ENCODE data around the gene SKI.

Gene SKI

GRCh38 chr1:2248127-2248826 is 20.2 kb downstream of the SKI start:
- Histone ChIP-seq H3K79me2 (ENCODE audit: insufficient read depth, low read length) (no peaks in the 10 kb centered on the region), H3K4me3 (ENCODE audit: low read depth, low read length, poor library complexity, severe bottlenecking) (no peak overlapping the region), H3K36me3 (ENCODE audit: insufficient read depth, low read length) (no peaks in the 10 kb centered on the region), H3F3A (ENCODE audit: insufficient read depth, low read length) (no peaks in the 10 kb centered on the region), H3K9me2 (ENCODE audit: low read depth, low read length) (no peaks in the 10 kb centered on the region), H3K9me3 (ENCODE audit: low read length) (no peaks in the 10 kb centered on the region), H3K27me3 (ENCODE audit: insufficient read depth, low read length) (peaks cover 4% of the 10 kb centered on the region; the same call in 1 of the 2 replicates), H3K4me1 (ENCODE audit: insufficient read depth, low read length, severe bottlenecking) (no peaks in the 10 kb centered on the region), H3K27ac (ENCODE audit: low read depth, low read length, poor library complexity, severe bottlenecking) (no peak overlapping the region), H3K4me2 (ENCODE audit: low read length) (no peak overlapping the region), H2AFZ (ENCODE audit: low read length) (no peak overlapping the region), H4K20me1 (ENCODE audit: insufficient read depth, low read length) (no peaks in the 10 kb centered on the region), H3K9ac (ENCODE audit: low read length) (no peak overlapping the region)
- TF ChIP-seq EZH2 (IDR thresholded peaks at IDR 0.05; ENCODE audit: borderline replicate concordance, low read length) (no peak), CTCF (IDR thresholded peaks at IDR 0.05; ENCODE audit: low read length) (no peak)

- no peaks in the 10 kb centered on the region for H3K9me3 ChIP-seq (ENCODE audit: low read length)
- no peaks in the 10 kb centered on the region for H3K27me3 ChIP-seq (ENCODE audit: insufficient read depth, low read length)
- H3K9me2 ChIP-seq (ENCODE audit: low read depth, low read length), result no peaks in the 10 kb centered on the region
- TF ChIP-seq EZH2 (IDR thresholded peaks at IDR 0.05; ENCODE audit: borderline replicate concordance, low read length), result no peak
- no peak for TF ChIP-seq CTCF (IDR thresholded peaks at IDR 0.05; ENCODE audit: low read length)
- no peak overlapping the region for H2AFZ ChIP-seq (ENCODE audit: low read length)
- H3K4me1 ChIP-seq (ENCODE audit: insufficient read depth, low read length, severe bottlenecking), result no peaks in the 10 kb centered on the region
- H3F3A ChIP-seq (ENCODE audit: insufficient read depth, low read length), result no peaks in the 10 kb centered on the region
- H4K20me1 ChIP-seq (ENCODE audit: insufficient read depth, low read length), result no peaks in the 10 kb centered on the region
- no peak overlapping the region for H3K4me3 ChIP-seq (ENCODE audit: low read depth, low read length, poor library complexity, severe bottlenecking)
- H3K79me2 ChIP-seq (ENCODE audit: insufficient read depth, low read length), result no peaks in the 10 kb centered on the region
- H3K9ac ChIP-seq (ENCODE audit: low read length), result no peak overlapping the region
- no peak overlapping the region for H3K4me2 ChIP-seq (ENCODE audit: low read length)
- H3K27ac ChIP-seq (ENCODE audit: low read depth, low read length, poor library complexity, severe bottlenecking), result no peak overlapping the region
- no peaks in the 10 kb centered on the region for H3K36me3 ChIP-seq (ENCODE audit: insufficient read depth, low read length)
Observed at GRCh38 chr1:2248854-2249558, 20.9 kb downstream of the SKI start.

GRCh38 chr1:2249559-2249906 is 21.4 kb downstream of the SKI start:
- Histone ChIP-seq H3K9me2 (ENCODE audit: low read depth, low read length) (no peaks in the 10 kb centered on the region), H3K9ac (ENCODE audit: low read length) (no peak overlapping the region), H4K20me1 (ENCODE audit: insufficient read depth, low read length) (no peaks in the 10 kb centered on the region), H3K4me3 (ENCODE audit: low read depth, low read length, poor library complexity, severe bottlenecking) (no peak overlapping the region), H3K27ac (ENCODE audit: low read depth, low read length, poor library complexity, severe bottlenecking) (no peak overlapping the region), H3K79me2 (ENCODE audit: insufficient read depth, low read length) (no peaks in the 10 kb centered on the region), H3K4me1 (ENCODE audit: insufficient read depth, low read length, severe bottlenecking) (no peaks in the 10 kb centered on the region), H2AFZ (ENCODE audit: low read length) (no peak overlapping the region), H3F3A (ENCODE audit: insufficient read depth, low read length) (no peaks in the 10 kb centered on the region), H3K9me3 (ENCODE audit: low read length) (no peaks in the 10 kb centered on the region), H3K4me2 (ENCODE audit: low read length) (no peak overlapping the region), H3K36me3 (ENCODE audit: insufficient read depth, low read length) (no peaks in the 10 kb centered on the region), H3K27me3 (ENCODE audit: insufficient read depth, low read length) (no peaks in the 10 kb centered on the region)
- TF ChIP-seq EZH2 (IDR thresholded peaks at IDR 0.05; ENCODE audit: borderline replicate concordance, low read length) (no peak), CTCF (IDR thresholded peaks at IDR 0.05; ENCODE audit: low read length) (no peak)

Data from OCI-LY1 (cell line).